Fibroblast of the aortic adventitia (primary cell): ENCODE data around the gene POLR2M. TPM values are rescaled to one million over a fixed set of nuclear protein-coding genes. Genes with fewer than 3 reads are reported as not detected.

Source experiments
- DNase-seq: peaks from one replicate; pipeline ENCODE4 v3.0.0-alpha.2; 2010; ENCODE audit warnings: low read depth
- H3K4me3 ChIP-seq: 2 replicates; pipeline ENCODE4 v1.5.1; 2011; ENCODE audit warnings: low read depth, mild to moderate bottlenecking, control low read depth, low read length, moderate library complexity
- total RNA-seq: library from RNA; depleted of rRNA; stranded (reverse); fragments of >200 nt; gene quantifications from 2 replicates; pipeline ENCODE4 v1.2.3, GENCODE V29; 2012; ENCODE audit warnings: low replicate concordance
- TF ChIP-seq, protein P1 (sequence below): IDR thresholded peaks from 2 replicates; pipeline ENCODE4 v1.5.1; 2011; ENCODE audit warnings: mild to moderate bottlenecking, low read length, control low read depth, inconsistent platforms; ENCODE audit not compliant: insufficient read depth

The POLR2M gene
- total RNA-seq, 1 donor, result 78.8 TPM

DNA sequence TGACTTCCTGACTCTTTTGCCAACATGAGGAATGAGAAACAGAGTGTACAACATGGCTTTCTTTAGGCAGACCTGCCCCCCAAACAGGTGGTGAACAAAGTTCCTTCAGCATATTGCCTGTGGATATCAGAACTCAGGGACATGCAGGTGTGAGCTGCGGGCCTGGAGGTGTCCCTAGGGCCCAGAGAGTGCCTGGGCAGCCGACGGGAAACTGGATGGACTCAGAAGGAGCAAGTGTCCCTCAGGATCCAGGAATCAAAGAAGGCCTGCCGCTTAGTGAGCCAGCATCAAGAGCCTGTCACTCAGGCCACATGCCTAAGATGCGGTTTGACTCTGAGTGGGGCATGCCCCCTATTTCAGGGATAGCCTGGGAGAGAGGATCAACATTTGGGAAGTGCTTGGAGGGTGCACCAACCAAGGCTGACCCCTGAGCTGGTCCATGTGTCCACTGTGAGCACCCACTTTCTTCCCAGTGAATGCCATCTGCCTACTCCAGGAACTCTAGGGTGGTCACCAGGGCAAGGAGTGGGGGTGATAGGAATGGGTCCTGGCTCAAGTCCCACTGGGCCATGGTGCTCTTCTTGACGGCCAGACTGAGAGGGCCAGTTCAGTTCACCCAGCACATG lies 16.1 kb upstream of the POLR2M start:
- DNase-seq, result no peak
- no peak overlapping the region for H3K4me3 ChIP-seq
- TF ChIP-seq, protein P1, sequence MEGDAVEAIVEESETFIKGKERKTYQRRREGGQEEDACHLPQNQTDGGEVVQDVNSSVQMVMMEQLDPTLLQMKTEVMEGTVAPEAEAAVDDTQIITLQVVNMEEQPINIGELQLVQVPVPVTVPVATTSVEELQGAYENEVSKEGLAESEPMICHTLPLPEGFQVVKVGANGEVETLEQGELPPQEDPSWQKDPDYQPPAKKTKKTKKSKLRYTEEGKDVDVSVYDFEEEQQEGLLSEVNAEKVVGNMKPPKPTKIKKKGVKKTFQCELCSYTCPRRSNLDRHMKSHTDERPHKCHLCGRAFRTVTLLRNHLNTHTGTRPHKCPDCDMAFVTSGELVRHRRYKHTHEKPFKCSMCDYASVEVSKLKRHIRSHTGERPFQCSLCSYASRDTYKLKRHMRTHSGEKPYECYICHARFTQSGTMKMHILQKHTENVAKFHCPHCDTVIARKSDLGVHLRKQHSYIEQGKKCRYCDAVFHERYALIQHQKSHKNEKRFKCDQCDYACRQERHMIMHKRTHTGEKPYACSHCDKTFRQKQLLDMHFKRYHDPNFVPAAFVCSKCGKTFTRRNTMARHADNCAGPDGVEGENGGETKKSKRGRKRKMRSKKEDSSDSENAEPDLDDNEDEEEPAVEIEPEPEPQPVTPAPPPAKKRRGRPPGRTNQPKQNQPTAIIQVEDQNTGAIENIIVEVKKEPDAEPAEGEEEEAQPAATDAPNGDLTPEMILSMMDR, result no peak

DNA sequence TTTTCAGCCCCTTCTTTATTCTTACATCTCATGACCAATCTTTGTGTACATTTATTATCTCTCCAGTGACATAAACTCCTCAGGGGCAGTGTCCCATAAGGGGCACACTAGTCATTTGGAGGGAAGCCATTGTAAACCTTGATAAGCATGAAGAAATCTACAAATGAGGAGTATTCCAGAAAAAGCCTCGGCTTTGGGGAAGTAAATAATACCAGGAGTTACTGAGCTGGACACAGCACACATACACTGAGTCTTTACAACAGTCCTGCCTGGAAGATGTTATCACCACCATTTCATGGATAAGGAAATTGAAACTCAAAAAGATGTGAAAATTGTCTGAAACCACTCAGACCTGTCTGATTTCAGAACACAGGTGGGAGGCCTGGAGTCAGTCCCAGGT lies 15.4 kb upstream of the POLR2M start:
- no peak overlapping the region for H3K4me3 ChIP-seq
- DNase-seq, result no peak
- TF ChIP-seq, protein P1, result no peak

DNA sequence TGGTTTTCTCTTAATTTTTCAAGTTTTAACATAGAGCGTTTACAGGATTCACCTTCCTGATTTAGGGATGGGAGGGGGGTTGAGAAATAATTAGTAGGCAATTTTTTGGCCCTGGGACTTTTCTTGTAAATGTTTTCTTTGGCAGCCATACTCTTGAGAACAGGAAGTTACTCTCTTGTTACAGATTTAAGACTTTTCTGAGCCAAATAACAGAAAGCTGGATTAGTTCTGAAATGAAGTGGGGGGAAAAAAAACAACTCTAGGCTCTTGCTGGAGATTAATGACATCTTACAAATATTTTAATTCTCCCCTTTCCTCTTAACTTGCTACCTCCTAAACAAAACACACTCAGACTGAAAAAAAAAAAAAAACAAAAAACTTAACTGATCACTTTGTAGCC lies 13.8 kb upstream of the POLR2M start:
- H3K4me3 ChIP-seq, result no peak overlapping the region
- TF ChIP-seq, protein P1, result no peak
- peak; percentile 72 for DNase-seq

DNA sequence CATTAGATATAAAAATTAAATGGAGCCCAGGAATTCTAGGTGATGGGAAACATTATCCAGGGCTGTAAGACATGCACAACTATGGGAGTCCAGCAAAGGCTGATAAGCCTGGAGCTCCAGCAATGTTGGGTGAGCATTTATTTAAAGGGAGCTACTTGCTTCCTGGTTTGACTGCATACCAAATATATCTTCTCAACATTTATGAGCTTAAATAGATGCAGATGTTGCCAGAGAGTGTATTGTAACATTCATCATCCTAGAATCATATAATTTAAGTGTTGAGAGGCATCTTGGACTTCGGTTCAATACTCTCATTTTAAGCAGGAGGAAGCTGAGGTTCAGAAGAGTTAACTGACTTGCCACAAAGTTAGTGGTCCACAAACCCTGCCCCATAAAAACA lies 12.2 kb upstream of the POLR2M start:
- peak; percentile 62 for DNase-seq
- H3K4me3 ChIP-seq, result no peak overlapping the region
- TF ChIP-seq, protein P1, result no peak

DNA sequence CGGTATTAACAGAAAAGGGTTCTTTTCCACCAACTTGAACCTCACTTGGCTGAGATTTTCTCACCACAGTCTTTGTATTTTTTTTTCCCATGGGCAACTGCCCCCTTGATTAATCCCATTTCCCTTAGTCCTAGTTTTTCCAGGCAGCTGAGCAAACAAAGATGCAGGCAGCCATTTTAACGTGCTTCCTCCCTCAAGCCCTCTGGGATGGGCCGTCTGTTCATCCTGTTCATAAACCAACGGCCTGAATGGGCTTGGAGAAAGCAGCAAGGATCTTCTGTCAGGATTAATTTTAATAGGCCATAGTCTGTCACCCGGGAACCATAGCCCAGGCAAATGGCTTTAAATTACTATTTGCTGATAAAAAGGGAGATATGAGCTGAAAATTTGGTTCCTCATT lies 10.4 kb upstream of the POLR2M start:
- DNase-seq, result no peak
- TF ChIP-seq, protein P1, result no peak
- H3K4me3 ChIP-seq, result no peak overlapping the region

DNA sequence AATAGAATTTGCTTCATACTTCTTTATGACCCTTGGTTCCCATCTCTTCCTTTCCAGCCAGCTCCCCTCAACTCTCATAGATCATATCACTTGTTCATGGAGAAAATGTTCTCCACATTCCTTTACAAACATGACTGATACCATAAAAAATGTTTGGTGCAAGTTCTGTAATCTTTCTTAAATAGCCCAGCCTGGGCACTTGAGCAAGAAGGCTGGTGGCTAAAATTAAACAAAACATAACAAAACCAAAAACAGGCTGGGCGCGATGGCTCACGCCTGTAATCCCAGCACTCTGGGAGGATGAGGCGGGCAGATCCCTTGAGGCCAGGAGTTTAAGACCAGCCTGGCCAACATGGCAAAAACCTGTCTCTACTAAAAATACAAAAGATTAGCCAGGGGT lies 8.9 kb upstream of the POLR2M start:
- TF ChIP-seq, protein P1, result no peak
- H3K4me3 ChIP-seq, result no peak overlapping the region
- DNase-seq, result peak; percentile 60

DNA sequence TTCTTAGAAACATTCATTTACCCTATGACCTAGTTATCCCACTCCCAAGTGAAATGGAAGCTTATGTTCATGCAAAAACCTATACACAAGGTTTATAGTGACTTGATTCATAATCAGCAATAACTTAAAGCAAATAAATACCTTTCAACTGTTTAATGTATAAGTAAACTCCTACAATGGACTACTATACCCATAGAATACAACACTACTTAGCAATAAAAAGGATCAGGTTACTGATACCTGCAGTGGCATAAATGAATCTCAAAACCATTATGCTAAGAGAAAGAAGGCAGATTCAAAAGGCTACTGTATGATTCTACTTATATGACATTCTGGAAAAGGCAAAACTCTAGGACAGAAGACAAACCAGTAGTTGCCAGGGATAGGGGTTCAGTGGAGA lies 8.3 kb upstream of the POLR2M start:
- TF ChIP-seq, protein P1, result no peak
- H3K4me3 ChIP-seq, result no peak overlapping the region
- DNase-seq, result no peak
